ENCODE measurements around the gene GABRB1.

GABRB1 gene

DNA sequence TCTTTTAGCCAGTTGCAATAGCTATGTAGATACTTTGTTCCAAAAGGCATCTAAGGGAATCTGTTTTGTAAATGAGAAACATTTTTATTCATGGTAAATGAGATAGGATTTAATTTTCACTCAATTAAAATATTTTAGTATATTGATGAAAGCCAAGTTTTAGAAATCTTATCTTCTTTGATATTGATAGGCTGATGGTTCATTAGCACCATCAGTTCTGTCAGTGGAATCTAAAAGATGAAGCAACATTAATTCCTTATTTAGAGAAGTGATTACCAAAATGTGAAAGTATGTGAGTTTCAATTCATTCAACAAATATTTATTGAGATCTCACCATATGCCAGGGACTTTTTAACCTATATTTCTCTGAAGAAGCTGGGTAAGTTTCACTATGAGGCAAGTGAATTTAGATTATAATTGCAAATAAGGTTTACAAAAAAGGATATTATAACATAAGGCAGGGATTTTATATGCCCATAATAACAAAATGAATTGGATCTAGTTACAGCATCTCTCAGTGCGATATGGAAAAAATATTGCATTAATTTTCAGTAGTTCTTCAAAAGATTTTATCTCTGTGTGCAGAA is 79.3 kb downstream of the GABRB1 start:
- Histone ChIP-seq H3K9me3 (ENCODE audit: control insufficient read depth in 2 of 2, low read length in 2 of 2) (no peaks in the 10 kb centered on the region), H3K27me3 (ENCODE audit: control insufficient read depth in 1 of 2, insufficient read depth in 2 of 2, low read length in 2 of 2) (no peaks in the 10 kb centered on the region), H3K4me3 (ENCODE audit: low read length in 2 of 2) (no peak overlapping the region), H3K36me3 (ENCODE audit: control insufficient read depth in 2 of 2, insufficient read depth in 2 of 2, low read length in 2 of 2) (no peaks in the 10 kb centered on the region), H3K4me1 (ENCODE audit: control insufficient read depth, insufficient read depth, low read length) (no peaks in the 10 kb centered on the region), H3K27ac (ENCODE audit: low read length) (no peak overlapping the region), H3K9ac (ENCODE audit: low read length in 2 of 2) (no peak overlapping the region)

DNA sequence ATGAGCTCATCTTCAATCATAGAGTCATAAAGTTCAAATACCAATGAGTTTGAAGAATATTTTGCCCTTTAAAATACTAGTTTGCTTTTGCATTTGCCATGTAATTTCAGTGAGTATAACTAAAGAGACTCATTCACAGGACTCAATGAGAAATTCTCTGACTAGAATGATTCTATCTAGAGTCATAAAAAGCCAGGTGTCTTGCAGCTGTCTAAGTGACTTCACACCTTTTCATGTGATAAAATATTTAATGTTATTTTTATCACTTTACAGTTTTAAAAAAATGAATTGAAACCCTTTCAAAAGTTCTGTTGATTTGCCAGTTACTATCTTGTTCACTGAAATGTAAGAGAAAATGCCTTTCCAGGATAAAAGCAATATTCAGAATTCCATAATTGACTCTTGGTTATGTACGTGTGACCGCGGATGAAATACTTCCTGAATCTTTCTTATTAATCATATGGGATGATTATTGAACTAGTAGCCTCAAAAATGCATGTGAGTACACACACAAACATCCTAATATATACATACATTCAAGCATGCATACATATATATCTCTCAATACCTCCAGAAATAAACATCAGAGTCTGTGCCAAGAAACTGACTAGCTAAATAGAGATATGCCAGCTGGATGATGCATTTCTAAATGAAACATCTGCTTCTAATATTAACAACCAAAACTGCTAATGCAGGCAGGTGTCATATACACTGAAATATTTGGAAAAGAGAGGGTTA is 87.0 kb downstream of the GABRB1 start:
- H3K36me3 ChIP-seq (ENCODE audit: control insufficient read depth in 2 of 2, insufficient read depth in 2 of 2, low read length in 2 of 2), result no peaks in the 10 kb centered on the region
- H3K27me3 ChIP-seq (ENCODE audit: control insufficient read depth in 1 of 2, insufficient read depth in 2 of 2, low read length in 2 of 2), result no peaks in the 10 kb centered on the region
- H3K9me3 ChIP-seq (ENCODE audit: control insufficient read depth in 2 of 2, low read length in 2 of 2), result no peaks in the 10 kb centered on the region
- H3K9ac ChIP-seq (ENCODE audit: low read length in 2 of 2), result no peak overlapping the region
- H3K4me3 ChIP-seq (ENCODE audit: low read length in 2 of 2), result no peak overlapping the region
- H3K27ac ChIP-seq (ENCODE audit: low read length), result no peak overlapping the region
- no peaks in the 10 kb centered on the region for H3K4me1 ChIP-seq (ENCODE audit: control insufficient read depth, insufficient read depth, low read length)

DNA sequence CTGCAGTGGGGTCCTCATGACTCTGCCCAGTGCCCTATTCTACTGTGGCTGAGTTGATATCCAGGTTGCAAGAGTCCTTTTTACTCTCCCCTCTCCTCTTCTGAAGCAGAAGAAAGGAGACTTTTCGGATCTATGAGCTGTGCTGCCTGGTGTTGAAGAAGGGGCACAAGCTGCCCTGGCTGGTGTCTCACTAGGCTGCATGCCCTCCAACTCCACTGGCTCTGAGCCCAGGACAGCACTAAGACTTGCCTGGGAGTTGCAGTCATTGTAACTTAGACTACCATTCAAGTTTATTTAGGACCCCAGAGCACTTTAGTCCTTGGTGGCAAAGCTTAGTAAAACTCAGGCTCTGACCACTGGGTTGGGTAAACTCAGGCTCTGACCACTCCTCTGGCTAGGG is 89.4 kb downstream of the GABRB1 start:
- Histone ChIP-seq H3K27me3 (ENCODE audit: control insufficient read depth in 1 of 2, insufficient read depth in 2 of 2, low read length in 2 of 2) (no peaks in the 10 kb centered on the region), H3K4me1 (ENCODE audit: control insufficient read depth, insufficient read depth, low read length) (no peaks in the 10 kb centered on the region), H3K9me3 (ENCODE audit: control insufficient read depth in 2 of 2, low read length in 2 of 2) (no peaks in the 10 kb centered on the region), H3K4me3 (ENCODE audit: low read length in 2 of 2) (no peak overlapping the region), H3K27ac (ENCODE audit: low read length) (no peak overlapping the region), H3K36me3 (ENCODE audit: control insufficient read depth in 2 of 2, insufficient read depth in 2 of 2, low read length in 2 of 2) (no peaks in the 10 kb centered on the region), H3K9ac (ENCODE audit: low read length in 2 of 2) (no peak overlapping the region)

DNA sequence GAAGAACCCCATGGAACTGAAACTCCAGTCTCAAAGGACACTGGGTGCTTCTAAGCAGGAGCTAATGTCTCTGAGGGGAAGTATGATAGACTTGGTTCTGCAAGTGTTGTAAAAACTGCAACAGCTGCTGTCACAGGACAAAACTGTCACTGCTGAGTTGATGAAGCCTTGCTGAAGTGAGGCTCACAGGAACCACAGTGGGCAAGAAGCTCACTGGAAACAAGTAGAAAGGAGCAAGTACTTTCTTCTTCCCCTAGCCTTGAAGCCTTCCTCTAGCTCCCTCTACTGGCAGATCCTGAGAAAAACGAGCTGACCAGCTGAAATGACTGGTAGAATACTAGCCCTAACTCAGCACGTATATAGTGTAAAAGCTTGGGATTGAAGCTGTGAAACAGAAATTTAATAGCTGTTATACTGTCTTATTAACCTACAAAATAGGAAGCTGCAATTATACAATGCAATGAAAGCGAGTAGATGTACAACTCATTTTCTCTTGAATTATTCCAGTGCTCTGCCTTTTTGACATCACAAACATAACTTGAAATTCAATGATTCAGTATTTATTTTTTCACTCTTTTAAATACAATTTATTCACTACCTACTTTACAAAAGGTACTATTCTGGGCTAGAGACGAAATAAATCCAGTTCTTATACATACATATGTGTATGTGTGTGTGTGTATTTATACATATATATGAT is 91.4 kb downstream of the GABRB1 start:
- Histone ChIP-seq H3K4me1 (ENCODE audit: control insufficient read depth, insufficient read depth, low read length) (no peaks in the 10 kb centered on the region), H3K27ac (ENCODE audit: low read length) (no peak overlapping the region), H3K36me3 (ENCODE audit: control insufficient read depth in 2 of 2, insufficient read depth in 2 of 2, low read length in 2 of 2) (no peaks in the 10 kb centered on the region)

DNA sequence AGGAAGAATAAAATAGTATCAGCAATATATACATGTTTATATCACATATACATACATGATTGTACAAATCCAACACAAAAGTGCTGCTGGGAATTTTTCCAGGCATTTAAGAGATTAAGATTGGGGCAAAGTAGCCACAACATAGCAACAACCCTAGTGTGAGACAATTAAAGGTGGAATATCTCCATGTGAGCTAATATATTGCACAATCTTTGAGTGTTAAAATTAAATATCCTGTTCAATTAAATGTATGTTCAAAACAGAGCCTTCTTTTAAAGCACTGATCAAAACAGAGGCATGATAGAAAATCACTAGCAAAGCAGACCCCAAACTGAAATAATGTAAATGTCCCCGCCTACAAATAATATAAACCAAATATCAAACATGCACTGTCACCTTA is 97.6 kb downstream of the GABRB1 start:
- no peaks in the 10 kb centered on the region for H3K9me3 ChIP-seq (ENCODE audit: control insufficient read depth in 2 of 2, low read length in 2 of 2)
- no peaks in the 10 kb centered on the region for H3K27me3 ChIP-seq (ENCODE audit: control insufficient read depth in 1 of 2, insufficient read depth in 2 of 2, low read length in 2 of 2)
- no peak overlapping the region for H3K9ac ChIP-seq (ENCODE audit: low read length in 2 of 2)
- no peaks in the 10 kb centered on the region for H3K4me1 ChIP-seq (ENCODE audit: control insufficient read depth, insufficient read depth, low read length)
- H3K36me3 ChIP-seq (ENCODE audit: control insufficient read depth in 2 of 2, insufficient read depth in 2 of 2, low read length in 2 of 2), result no peaks in the 10 kb centered on the region
- H3K4me3 ChIP-seq (ENCODE audit: low read length in 2 of 2), result no peak overlapping the region
- no peak overlapping the region for H3K27ac ChIP-seq (ENCODE audit: low read length)

More for the DNA sequence above, 91.4 kb downstream of the GABRB1 start:
- no peak overlapping the region for H3K4me3 ChIP-seq (ENCODE audit: low read length in 2 of 2)
- no peaks in the 10 kb centered on the region for H3K9me3 ChIP-seq (ENCODE audit: control insufficient read depth in 2 of 2, low read length in 2 of 2)
- no peaks in the 10 kb centered on the region for H3K27me3 ChIP-seq (ENCODE audit: control insufficient read depth in 1 of 2, insufficient read depth in 2 of 2, low read length in 2 of 2)
- H3K9ac ChIP-seq (ENCODE audit: low read length in 2 of 2), result no peak overlapping the region

DNA sequence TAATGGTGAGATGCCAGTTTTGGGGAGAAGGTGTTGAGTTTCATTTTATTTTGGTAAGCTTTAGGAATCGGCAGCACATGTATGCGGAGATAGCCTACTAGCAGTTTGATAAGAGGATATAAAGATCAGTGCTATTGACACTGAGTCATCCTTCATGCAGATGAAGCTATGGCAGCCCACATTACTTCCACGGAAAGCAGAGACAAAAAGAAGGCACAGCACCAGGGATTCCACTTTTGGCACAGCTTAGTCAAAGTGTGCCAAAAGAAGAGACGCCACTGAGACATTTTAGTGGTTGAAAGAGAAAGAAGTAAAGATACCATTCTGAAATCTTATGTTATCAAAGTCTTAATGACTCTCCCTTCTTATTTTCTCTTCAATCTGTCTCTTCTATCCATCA is 103.8 kb downstream of the GABRB1 start:
- Histone ChIP-seq H3K4me1 (ENCODE audit: control insufficient read depth, insufficient read depth, low read length) (no peaks in the 10 kb centered on the region), H3K27me3 (ENCODE audit: control insufficient read depth in 1 of 2, insufficient read depth in 2 of 2, low read length in 2 of 2) (no peaks in the 10 kb centered on the region), H3K36me3 (ENCODE audit: control insufficient read depth in 2 of 2, insufficient read depth in 2 of 2, low read length in 2 of 2) (no peaks in the 10 kb centered on the region), H3K9me3 (ENCODE audit: control insufficient read depth in 2 of 2, low read length in 2 of 2) (no peaks in the 10 kb centered on the region), H3K4me3 (ENCODE audit: low read length in 2 of 2) (no peak overlapping the region), H3K27ac (ENCODE audit: low read length) (no peak overlapping the region), H3K9ac (ENCODE audit: low read length in 2 of 2) (no peak overlapping the region)

DNA sequence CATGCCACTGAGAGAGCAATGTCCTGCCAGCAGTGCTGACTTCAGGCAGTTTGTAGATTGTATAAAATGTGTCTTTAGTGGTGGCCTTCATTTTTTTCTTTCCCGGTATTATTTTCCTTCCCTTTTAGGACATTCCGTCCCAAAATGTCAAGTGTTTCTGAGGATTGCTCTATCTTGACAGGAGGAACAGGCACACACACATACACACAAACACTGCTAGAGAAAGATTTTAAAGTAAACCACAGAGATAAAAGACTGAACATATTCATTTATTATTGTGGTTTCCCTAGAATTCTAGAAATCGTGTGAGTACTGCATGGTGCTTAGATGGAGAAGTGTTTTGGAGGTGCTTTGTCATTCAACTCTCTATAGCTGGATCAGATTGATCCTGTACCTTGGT is 111.9 kb downstream of the GABRB1 start:
- Histone ChIP-seq H3K9ac (ENCODE audit: low read length in 2 of 2) (no peak overlapping the region), H3K9me3 (ENCODE audit: control insufficient read depth in 2 of 2, low read length in 2 of 2) (no peaks in the 10 kb centered on the region), H3K27ac (ENCODE audit: low read length) (no peak overlapping the region)

DNA sequence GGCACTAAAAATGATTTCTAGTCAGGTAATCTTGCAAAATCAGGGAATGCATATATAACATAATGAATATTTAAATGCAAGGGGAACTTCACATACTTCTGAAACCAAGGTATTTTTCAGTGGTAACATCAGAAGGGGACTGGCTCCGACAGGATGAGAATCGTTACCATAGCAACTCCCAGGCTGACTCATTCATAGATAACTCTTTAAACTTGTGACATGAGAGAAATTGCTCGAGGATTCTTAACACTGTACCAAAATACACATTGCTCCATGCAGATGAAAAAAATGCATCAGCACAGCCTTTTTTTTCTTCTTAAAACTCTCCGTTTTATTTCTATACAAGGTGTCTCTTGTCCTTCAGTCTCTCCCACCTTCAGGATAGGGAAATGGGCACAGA is 114.3 kb downstream of the GABRB1 start:
- Histone ChIP-seq H3K4me3 (ENCODE audit: low read length in 2 of 2) (no peak overlapping the region), H3K4me1 (ENCODE audit: control insufficient read depth, insufficient read depth, low read length) (no peaks in the 10 kb centered on the region), H3K36me3 (ENCODE audit: control insufficient read depth in 2 of 2, insufficient read depth in 2 of 2, low read length in 2 of 2) (no peaks in the 10 kb centered on the region), H3K9ac (ENCODE audit: low read length in 2 of 2) (no peak overlapping the region), H3K27ac (ENCODE audit: low read length) (no peak overlapping the region), H3K27me3 (ENCODE audit: control insufficient read depth in 1 of 2, insufficient read depth in 2 of 2, low read length in 2 of 2) (no peaks in the 10 kb centered on the region), H3K9me3 (ENCODE audit: control insufficient read depth in 2 of 2, low read length in 2 of 2) (no peaks in the 10 kb centered on the region)

More for the DNA sequence above, 111.9 kb downstream of the GABRB1 start:
- Histone ChIP-seq H3K36me3 (ENCODE audit: control insufficient read depth in 2 of 2, insufficient read depth in 2 of 2, low read length in 2 of 2) (no peaks in the 10 kb centered on the region), H3K4me3 (ENCODE audit: low read length in 2 of 2) (no peak overlapping the region), H3K4me1 (ENCODE audit: control insufficient read depth, insufficient read depth, low read length) (no peaks in the 10 kb centered on the region), H3K27me3 (ENCODE audit: control insufficient read depth in 1 of 2, insufficient read depth in 2 of 2, low read length in 2 of 2) (no peaks in the 10 kb centered on the region)

DNA sequence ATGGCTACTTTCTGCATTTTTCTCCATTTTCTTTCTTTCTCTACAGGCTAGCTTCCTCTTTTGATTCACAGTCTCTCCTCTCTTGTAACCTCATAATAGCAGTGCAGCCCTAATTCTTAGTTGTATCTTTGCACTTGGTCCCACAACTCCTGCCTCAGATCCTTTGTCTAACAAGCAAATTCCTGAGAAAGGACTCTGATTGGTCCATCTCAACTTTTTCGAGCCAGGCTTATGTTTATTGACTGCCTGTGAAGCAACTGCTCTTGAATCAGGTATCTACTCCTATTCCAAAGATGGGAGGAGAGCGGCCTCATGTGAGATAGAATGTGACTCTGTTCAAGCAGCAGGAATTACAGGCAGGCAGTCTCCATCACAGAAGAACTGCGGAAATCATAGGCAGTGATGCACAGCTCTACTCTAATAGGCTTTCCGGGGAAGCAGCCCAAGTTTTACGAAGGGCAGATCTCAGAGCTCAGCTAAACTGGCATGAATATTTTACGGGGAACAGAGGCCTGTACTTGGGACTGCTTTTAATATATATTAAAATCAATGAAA is 123.5 kb downstream of the GABRB1 start:
- Histone ChIP-seq H3K9me3 (ENCODE audit: control insufficient read depth in 2 of 2, low read length in 2 of 2) (no peaks in the 10 kb centered on the region), H3K27me3 (ENCODE audit: control insufficient read depth in 1 of 2, insufficient read depth in 2 of 2, low read length in 2 of 2) (no peaks in the 10 kb centered on the region), H3K27ac (ENCODE audit: low read length) (no peak overlapping the region), H3K4me1 (ENCODE audit: control insufficient read depth, insufficient read depth, low read length) (no peaks in the 10 kb centered on the region), H3K4me3 (ENCODE audit: low read length in 2 of 2) (no peak overlapping the region), H3K36me3 (ENCODE audit: control insufficient read depth in 2 of 2, insufficient read depth in 2 of 2, low read length in 2 of 2) (no peaks in the 10 kb centered on the region), H3K9ac (ENCODE audit: low read length in 2 of 2) (no peak overlapping the region)

DNA sequence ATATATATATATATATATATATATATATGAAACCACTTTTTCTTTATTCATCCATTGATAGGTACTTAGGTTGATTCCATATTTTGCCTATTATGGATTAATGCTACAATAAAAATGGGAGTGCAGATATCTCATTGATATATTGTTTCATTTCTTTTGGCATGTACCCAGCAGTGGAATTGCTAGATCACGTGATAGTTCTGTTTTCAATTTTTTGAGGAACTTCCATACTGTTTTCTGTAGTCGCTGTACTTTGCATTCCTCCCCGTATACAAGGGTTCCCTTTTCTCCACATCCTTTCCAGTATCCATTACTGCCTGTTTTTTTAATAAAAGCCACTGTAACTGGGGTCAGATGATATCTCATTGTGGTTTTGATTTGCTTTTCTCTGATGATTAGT is 124.6 kb downstream of the GABRB1 start:
- Histone ChIP-seq H3K27ac (ENCODE audit: low read length) (no peak overlapping the region), H3K9ac (ENCODE audit: low read length in 2 of 2) (no peak overlapping the region), H3K4me1 (ENCODE audit: control insufficient read depth, insufficient read depth, low read length) (no peaks in the 10 kb centered on the region), H3K36me3 (ENCODE audit: control insufficient read depth in 2 of 2, insufficient read depth in 2 of 2, low read length in 2 of 2) (no peaks in the 10 kb centered on the region), H3K27me3 (ENCODE audit: control insufficient read depth in 1 of 2, insufficient read depth in 2 of 2, low read length in 2 of 2) (no peaks in the 10 kb centered on the region), H3K4me3 (ENCODE audit: low read length in 2 of 2) (no peak overlapping the region), H3K9me3 (ENCODE audit: control insufficient read depth in 2 of 2, low read length in 2 of 2) (no peaks in the 10 kb centered on the region)
